Prostate gland (tissue), 1 donor: Measurements from ENCODE around the gene POLR1A.

Experiments
- POLR2A ChIP-seq: fragments of 450-650 bp; IDR thresholded peaks from one replicate; pipeline ENCODE4 v1.6.1; 2016; ENCODE audit warnings: antibody characterized with exemption, mild to moderate bottlenecking
- POLR2AphosphoS5 ChIP-seq: sonication (generic); formaldehyde crosslinking; IDR thresholded peaks from one replicate; pipeline ENCODE4 v1.6.1; 2017; ENCODE audit warnings: antibody characterized with exemption

DNA sequence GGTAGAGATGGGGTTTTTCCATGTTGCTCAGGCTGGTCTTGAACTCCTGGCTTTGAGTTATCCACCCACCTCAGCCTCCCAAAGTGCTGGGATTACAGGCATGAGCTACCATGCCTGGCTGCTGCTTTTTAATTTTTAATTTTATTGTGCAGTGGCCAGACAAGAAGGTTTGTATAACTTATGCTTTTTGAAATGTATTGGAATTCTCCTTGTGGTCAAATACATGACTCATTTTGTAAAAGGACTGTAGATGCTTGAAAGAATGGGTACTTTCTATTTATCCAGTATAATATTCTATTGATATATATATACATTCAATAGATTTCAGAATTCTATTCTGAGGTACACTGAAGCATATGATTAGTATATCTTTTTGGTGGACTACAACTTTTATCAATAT lies 134.3 kb downstream of the POLR1A start:
- TF ChIP-seq POLR2AphosphoS5, result no peak
- no peak for TF ChIP-seq POLR2A
